GM21447 (cell line): Measurements from ENCODE around the gene PRLR.

Experiments
- ATAC-seq: cut with Tn5 transposase; IDR thresholded peaks from one replicate; pipeline ENCODE4 v1.9.1; 2021; ENCODE audit not compliant: unreplicated experiment

Gene PRLR

DNA sequence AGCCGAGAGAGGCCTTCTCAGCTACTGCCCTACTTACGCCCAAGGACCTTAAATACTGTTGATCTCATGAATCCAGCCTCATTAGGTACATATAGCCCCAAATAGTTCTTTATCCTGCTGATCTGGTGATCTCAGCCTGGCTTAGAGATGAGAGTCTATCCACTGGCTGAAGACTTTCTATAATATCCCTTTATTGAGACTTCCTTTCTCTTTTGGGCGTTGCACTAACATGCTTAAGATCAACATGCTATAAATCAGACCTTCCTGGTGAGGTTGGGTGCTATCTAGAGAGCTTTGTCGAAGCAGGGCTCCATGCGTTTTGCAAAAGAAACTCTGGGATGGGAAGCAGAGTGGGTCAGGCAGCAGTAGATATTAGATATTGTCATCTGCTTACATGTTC is 138.6 kb downstream of the PRLR start:
- ATAC-seq, result no peak

DNA sequence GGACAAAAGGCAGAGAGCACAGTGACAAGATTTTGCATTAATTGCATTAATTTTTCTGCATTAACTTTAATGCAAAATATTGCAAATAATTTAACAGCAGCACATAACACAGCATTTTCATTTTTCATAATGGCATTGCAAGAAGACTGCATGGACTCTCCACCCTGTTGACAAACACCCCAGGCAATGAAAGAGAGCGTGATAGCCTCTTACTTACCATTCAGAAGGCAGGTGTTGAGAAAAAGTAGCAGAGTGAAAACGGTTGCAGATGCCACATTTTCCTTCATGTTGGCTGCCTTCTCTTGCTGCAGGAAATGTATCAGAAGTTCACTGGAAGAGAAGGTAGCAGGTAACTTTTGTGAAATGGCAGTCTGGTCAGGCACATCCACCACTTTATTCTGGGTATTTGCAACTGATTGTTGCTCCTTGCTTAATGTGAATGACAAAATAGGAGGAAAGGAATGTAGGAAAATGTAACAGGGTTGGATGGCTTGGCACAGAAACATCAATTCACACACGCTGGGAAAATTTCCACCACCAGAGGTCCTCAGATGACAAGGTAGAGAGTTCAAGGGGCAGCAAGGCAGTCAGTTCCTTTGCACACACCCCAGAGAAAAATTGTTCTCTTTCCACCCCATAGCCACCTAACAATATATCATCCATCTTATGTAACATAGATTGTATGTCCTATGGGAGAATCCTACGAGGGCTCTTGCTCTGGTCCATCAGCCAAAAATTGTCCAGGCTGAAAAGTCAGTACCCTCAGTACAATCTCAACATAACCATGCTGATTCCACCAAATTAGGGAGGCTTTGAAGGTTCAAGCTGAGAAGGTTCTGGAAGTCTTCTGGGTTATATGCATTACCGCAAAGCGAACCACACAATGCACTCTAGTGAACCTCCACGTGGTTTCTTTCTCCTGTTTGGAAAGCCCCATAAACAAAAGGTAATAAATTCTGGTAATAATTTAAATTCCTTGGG is 140.7 kb downstream of the PRLR start:
- ATAC-seq, result no peak

DNA sequence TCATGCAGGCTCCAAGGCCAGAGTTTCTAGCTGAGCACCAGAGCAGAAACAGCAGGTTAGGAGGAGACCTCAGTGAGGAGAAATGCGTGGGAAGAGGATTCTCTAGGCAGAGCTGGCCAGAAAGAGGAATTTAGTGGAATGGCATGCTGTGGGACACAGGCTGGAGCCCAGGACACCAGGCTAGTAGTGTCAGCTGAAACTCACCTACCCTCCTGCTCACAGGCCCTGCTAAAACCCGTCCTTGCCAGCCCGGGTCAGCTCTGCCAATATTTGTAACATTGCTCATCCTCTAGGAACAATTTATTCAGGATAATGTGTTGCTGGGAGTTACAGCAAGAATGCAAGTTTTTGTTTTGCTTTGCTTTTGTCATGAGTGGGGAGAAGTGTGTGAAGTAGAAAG is 142.3 kb downstream of the PRLR start:
- no peak for ATAC-seq

DNA sequence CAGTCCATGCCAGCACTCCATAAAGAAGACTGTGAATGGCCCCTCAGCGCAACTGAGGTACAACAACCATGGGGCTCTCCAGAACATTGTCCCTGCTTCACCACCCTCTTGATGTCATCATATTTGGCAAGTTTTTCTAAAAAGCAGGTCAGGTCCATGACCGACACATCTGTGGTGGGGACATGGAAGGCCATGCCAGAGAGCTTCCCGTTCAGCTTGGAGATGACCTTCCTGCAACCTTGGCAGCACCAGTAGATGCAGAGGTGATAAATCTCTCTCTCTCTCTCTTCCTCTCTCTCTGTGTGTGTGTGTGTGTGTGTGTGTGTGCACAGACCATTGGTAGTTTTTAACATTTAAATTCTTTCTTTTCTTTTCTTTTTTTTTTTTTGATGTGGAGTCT is 147.1 kb downstream of the PRLR start:
- ATAC-seq, result no peak

GRCh38 chr5:35082530-35082929 is 147.8 kb downstream of the PRLR start:
- no peak for ATAC-seq

- no peak for ATAC-seq
Measured at GRCh38 chr5:35081134-35081533, 149.2 kb downstream of the PRLR start.

- no peak for ATAC-seq
Measured at GRCh38 chr5:35073160-35073559, 157.1 kb downstream of the PRLR start.

DNA sequence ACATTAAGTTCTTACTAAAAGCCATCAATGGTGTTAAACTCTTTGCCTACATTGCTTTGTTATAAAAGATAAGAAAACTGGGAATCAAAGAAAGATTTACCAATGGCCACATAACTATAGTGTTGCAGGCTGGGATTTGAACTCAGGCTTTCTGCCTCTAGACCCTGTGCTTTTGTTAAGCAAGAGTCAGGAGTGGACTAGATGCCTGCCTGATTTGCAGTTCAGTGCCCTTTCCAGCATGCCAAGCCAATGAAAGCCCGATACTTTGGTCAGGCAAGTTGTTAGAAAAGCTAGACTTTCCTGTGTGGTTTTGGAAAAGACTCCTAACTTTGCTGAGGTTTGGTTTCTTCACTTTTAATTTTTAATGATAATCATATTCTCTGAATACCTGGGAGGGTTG is 161.1 kb downstream of the PRLR start:
- ATAC-seq, result no peak

- ATAC-seq, result no peak
Measured at GRCh38 chr5:35067985-35068384, 162.3 kb downstream of the PRLR start.

DNA sequence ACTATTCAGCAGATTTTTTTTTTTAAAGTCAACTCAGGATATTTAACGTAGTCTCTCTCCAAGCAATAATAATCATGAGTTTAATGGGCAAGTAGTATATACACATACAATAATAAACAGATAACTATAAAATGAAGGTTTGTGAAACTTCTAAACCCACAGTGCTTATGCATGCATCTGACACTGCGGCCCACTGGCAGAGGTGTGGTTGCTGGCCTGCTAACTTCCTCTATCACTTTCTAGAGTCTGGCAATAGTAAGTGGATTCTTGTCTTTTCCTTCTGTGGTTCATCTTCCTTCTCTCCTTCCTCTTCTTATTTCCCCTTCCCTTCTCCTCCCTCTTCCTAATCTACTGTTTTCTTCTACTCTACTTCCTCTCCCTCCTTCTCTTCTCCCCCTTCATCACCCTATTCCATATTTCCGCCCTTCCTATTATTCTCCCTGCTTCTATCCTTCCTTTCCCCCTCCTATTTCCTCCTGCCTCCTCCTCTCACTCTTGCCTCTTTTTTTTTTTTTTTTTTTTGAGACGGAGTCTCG is 164.0 kb downstream of the PRLR start:
- peak; percentile 93 for ATAC-seq

DNA sequence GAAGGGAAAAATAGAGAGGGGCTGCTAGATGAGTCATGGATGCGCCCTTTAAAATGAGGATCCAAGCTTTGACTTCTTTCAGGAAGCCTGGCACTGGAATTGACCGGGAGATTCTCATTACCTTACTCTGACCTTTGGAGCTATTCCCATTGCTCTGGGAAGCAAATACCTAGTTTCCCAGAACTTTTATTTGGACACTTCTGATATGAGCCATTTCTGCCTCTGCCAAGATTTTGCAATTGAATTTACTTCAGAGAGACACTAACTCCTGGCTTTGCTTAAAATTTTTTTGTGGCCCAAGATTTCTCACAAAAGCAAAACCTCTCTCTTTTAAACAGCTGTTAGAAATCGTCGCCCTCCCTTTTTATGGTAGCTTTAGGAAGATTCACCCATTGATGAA is 166.9 kb downstream of the PRLR start:
- ATAC-seq, result no peak

DNA sequence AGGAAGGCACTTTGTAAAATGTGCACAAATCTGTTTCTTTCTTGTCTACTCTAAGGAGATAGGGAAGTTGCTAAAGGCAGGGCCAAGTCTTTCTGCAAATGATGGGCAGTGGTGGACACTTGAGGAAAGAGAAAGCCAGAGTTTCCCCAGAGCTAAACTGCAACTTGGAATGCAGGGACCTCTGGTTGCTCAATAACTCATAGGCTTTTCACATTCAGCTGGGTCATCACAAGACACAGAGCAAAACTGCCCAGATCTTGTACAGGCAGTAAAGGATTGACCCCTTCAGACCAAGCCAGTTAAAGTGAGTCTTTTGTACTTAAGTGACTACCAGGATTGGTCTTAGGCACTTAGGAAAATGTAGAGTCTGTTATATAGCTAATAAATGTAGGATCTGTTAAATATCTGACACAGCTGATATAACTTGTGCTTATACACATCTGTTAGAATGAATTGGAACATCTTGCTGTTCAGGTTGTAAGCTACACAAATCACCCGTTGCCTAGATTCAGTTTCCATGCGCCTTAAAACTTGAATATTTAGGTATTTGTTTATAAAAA is 169.0 kb downstream of the PRLR start:
- no peak for ATAC-seq

DNA sequence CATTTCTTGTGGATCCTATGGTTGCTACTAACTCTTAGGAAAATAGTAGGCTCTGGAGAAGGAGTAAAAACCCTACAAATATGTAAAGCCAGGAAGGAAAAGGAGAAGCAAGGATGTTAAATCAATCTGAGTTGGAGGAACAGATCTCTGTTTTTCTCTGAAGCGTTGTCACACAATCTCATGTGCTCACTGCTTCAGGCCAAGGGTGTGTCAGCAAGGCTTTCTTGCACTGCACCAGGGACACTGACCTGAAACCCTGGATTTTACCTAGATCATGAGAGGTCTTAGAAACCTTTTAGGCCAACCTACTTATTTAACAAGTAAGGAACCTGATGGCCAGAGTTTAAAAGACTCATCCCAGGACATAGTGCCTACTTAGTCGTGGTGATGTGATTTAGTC is 170.1 kb downstream of the PRLR start:
- no peak for ATAC-seq

DNA sequence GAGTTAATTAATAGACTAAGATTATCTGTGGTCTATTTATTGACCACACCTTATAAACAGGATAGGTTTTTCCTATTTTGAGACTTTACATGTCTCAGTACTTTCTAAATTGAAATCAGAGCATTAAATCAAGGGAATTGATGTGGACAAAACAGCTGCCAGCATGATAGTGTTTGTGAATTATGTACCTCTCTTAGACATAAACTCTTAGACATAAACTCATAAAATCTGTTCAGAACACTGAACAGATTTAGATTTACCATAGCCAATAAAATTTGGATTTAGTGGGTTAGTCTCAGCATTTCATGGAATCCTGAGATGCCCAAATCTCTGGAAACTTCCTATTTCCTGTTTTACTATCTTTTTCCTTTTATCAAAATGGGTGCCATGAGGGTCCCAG is 171.0 kb downstream of the PRLR start:
- no peak for ATAC-seq

- peak; percentile 90 for ATAC-seq
Measured at GRCh38 chr5:35058374-35058788, 171.9 kb downstream of the PRLR start.

GRCh38 chr5:35056686-35057085 is 173.6 kb downstream of the PRLR start:
- ATAC-seq, result no peak

DNA sequence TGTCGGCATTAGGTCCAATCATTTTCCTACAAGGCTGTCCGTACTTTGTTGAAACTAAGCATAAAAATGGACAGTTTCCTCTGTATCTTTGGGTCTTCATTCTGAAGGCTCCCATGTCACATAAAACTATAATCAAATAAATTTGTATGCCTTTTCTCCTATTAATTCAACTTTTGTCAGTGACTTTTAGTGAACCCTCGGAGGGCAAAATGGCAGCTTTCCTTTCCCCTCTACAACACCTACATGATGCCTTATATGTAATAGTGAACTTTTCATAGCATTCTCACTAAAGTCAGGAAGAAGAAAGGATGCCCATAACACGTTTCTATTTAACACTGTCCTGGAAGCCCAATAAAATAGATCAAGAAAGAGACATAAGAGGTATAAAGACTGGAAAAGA is 177.4 kb downstream of the PRLR start:
- no peak for ATAC-seq

DNA sequence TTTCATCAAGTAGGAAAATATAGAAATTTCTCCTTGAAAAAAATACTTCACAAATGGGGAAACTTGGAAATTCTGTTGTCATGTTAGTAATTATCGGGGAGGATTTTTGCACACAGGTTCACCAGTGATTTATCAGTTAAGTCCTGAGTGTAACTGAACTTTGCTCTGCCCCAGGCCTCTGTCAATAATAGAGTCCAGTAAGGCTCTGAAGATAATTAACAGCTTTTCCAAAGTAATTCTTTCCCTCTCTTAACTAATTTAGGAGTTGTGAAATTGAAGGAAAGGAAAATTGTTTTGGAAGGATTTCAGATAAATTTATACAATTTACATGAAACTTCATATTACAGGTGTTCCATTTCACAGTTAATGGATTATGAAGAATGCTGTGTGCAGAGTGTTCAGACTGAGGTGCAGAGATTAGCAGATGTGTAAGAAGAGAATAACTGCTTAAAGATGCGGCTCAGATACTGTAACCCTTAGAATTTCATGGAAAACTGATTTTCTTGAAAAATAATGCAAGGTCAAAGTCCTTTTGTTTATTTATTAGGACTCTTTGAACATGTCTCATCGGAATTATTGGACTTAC is 179.7 kb downstream of the PRLR start:
- no peak for ATAC-seq

DNA sequence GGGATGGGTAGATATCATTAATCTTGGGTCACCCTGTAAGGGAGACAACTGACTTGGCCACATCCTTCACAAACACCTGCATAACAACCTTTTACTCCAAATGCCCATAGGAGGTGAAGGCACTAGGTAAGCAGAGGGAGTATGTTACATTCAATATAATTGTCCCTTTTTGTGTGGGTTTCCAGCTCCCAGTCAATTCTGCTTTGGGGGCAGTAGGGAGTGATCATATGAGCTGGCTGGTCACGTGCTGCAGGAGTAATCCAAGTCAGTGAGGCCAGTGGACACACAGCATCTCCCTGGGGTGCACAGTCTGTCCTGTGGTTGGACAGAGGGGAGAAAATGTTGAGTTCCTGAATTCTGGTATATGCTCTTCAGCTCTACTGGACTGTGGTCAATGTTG is 181.4 kb downstream of the PRLR start:
- ATAC-seq, result no peak

DNA sequence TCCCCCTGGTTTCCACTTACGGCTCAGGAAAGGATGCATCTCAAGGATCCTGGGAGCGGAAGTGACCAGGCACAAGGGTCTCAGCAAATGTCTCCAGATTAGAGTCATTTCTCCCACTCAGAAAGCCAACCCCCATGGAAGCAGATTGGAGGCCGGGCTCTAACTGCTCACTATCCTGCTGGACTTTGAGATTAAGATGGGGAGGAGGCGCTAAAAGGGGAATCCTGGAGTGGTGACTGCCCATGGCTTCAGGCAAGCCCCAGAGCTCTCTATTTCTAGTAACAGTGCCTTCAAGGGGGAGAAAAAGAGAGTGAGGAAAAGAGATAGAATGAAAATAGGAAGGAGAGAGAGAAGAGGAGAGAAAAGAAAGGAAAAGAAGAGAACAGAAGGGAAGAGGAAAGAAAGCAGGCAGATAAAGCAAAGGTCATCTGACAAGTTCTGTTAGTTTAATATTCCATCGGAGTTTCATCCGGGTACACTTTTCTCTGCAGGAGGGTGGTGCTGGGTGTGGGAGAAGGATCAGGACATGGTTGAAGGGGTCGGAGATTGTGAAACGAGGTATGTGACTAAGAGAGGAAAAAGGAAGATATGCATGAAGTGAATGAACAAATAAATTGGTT is 182.4 kb downstream of the PRLR start, which contains the start of gene AGXT2:
AGXT2 (minus strand) TSS at position 165 of the 620 bp plus-strand sequence; CDS start at position 108, 57 bp downstream.
- ATAC-seq, result no peak

DNA sequence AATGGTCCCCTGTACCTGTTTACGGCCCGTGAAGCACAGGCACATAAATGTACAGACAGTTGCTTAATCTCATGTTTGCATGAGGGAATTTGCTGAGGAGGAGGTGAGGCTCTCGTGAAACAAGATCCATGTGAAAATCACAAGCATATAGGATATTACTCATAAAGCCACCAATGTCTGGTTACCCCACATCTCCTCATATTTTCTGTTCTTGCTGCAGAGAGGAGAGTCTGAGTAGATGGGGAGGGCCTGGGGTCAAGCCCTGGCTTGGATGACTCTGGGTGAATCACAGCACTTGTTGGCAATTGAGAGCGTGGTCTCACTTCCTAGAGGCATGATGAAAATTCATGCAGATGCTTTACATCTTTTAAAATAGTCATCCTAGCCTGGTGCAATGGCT is 183.5 kb downstream of the PRLR start:
- ATAC-seq, result no peak
